H9 (cell line): ENCODE data around the gene SURF1. TPM values are rescaled to one million over a fixed set of nuclear protein-coding genes. Genes with fewer than 3 reads are reported as not detected.

Experiments used
- DNase-seq: peaks from one replicate; pipeline ENCODE4 v3.0.0-alpha.2; 2017
- H2AFZ ChIP-seq: one replicate; pipeline ENCODE4 v1.6.1; 2013; ENCODE audit warnings: mild to moderate bottlenecking, low read length, control low read depth, moderate library complexity
- H2AK5ac ChIP-seq: 2 replicates; pipeline ENCODE4 v1.6.1; 2013; ENCODE audit warnings: low read length, control low read depth, mixed read lengths; ENCODE audit not compliant: insufficient read length
- H2BK120ac ChIP-seq: one replicate; pipeline ENCODE4 v1.6.1; 2013; ENCODE audit warnings: low read depth, mild to moderate bottlenecking, low read length, control low read depth, inconsistent platforms; ENCODE audit not compliant: poor library complexity, severe bottlenecking
- H2BK12ac ChIP-seq: 2 replicates; pipeline ENCODE4 v1.6.1; 2013; ENCODE audit warnings: low read length, control low read depth, mixed read lengths, low read depth; ENCODE audit not compliant: insufficient read length
- H2BK15ac ChIP-seq: 2 replicates; pipeline ENCODE4 v1.6.1; 2013; ENCODE audit warnings: low read depth, low read length, control low read depth
- H2BK20ac ChIP-seq: one replicate; pipeline ENCODE4 v1.6.1; 2013; ENCODE audit warnings: low read depth, mild to moderate bottlenecking, low read length, control low read depth, inconsistent platforms; ENCODE audit not compliant: poor library complexity, severe bottlenecking
- H2BK5ac ChIP-seq: 2 replicates; pipeline ENCODE4 v1.6.1; 2013; ENCODE audit warnings: low read length, control low read depth, mixed read lengths; ENCODE audit not compliant: insufficient read length
- H3K14ac ChIP-seq: 2 replicates; pipeline ENCODE4 v1.6.1; 2013; ENCODE audit warnings: low read length, control low read depth; ENCODE audit not compliant: insufficient read depth
- H3K18ac ChIP-seq: 2 replicates; pipeline ENCODE4 v1.6.1; 2013; ENCODE audit warnings: low read depth, mild to moderate bottlenecking, mixed read lengths, low read length, control low read depth; ENCODE audit not compliant: insufficient read length
- H3K23ac ChIP-seq: 2 replicates; pipeline ENCODE4 v1.6.1; 2013; ENCODE audit warnings: low read length, control low read depth, mixed read lengths, low read depth; ENCODE audit not compliant: insufficient read length
- H3K23me2 ChIP-seq: 2 replicates; pipeline ENCODE4 v1.6.1; 2013; ENCODE audit warnings: low read depth, mild to moderate bottlenecking, mixed read lengths, low read length, control low read depth; ENCODE audit not compliant: insufficient read length, poor library complexity, severe bottlenecking
- H3K27ac ChIP-seq: 2 replicates; pipeline ENCODE4 v1.5.1; 2013; ENCODE audit warnings: low read length, control low read depth, mixed read lengths, low read depth; ENCODE audit not compliant: insufficient read length
- H3K27me3 ChIP-seq: 2 replicates; pipeline ENCODE4 v1.6.1; 2013; ENCODE audit warnings: low read length, control low read depth, inconsistent platforms; ENCODE audit not compliant: insufficient read depth
- H3K4ac ChIP-seq: 2 replicates; pipeline ENCODE4 v1.6.1; 2013; ENCODE audit warnings: low read depth, mild to moderate bottlenecking, control low read depth, inconsistent platforms, low read length, moderate library complexity
- H3K4me1 ChIP-seq: 2 replicates; pipeline ENCODE4 v1.6.1; 2013; ENCODE audit warnings: low read length, control low read depth, inconsistent platforms; ENCODE audit not compliant: insufficient read depth
- H3K4me2 ChIP-seq: 2 replicates; pipeline ENCODE4 v1.6.1; 2013; ENCODE audit warnings: low read length, control low read depth, mixed read lengths; ENCODE audit not compliant: insufficient read length, insufficient read depth
- H3K56ac ChIP-seq: 2 replicates; pipeline ENCODE4 v1.6.1; 2013; ENCODE audit warnings: low read depth, mild to moderate bottlenecking, mixed read lengths, low read length, control low read depth; ENCODE audit not compliant: insufficient read length
- H3K79me1 ChIP-seq: 2 replicates; pipeline ENCODE4 v1.6.1; 2013; ENCODE audit warnings: low read depth, mild to moderate bottlenecking, moderate library complexity, low read length, control low read depth, inconsistent platforms; ENCODE audit not compliant: insufficient read depth, poor library complexity, severe bottlenecking
- H3K79me2 ChIP-seq: 2 replicates; pipeline ENCODE4 v1.6.1; 2013; ENCODE audit warnings: low read length, control low read depth, inconsistent platforms; ENCODE audit not compliant: insufficient read depth
- H3K9ac ChIP-seq: 2 replicates; pipeline ENCODE4 v1.6.1; 2013; ENCODE audit warnings: low read length, control low read depth, mixed read lengths; ENCODE audit not compliant: insufficient read length; ENCODE audit errors: extremely low read depth
- H3K9me3 ChIP-seq: one replicate; pipeline ENCODE4 v1.6.1; 2013; ENCODE audit warnings: low read depth, low read length, inconsistent platforms; ENCODE audit not compliant: control insufficient read depth
- H3T11ph ChIP-seq: one replicate; pipeline ENCODE4 v1.6.1; 2013; ENCODE audit warnings: mild to moderate bottlenecking, low read length, control low read depth, inconsistent platforms
- H4K20me1 ChIP-seq: one replicate; pipeline ENCODE4 v1.6.1; 2013; ENCODE audit not compliant: control insufficient read depth, insufficient read length, insufficient read depth
- H4K5ac ChIP-seq: 2 replicates; pipeline ENCODE4 v1.6.1; 2013; ENCODE audit warnings: low read depth, mild to moderate bottlenecking, mixed read lengths, low read length, control low read depth; ENCODE audit not compliant: insufficient read length
- H4K8ac ChIP-seq: replicated peaks from 2 replicates; pipeline ENCODE4 v1.6.1; 2013; ENCODE audit warnings: low read length, control low read depth, mixed read lengths, low read depth; ENCODE audit not compliant: insufficient read length
- H4K91ac ChIP-seq: 2 replicates; pipeline ENCODE4 v1.6.1; 2013; ENCODE audit warnings: low read depth, mild to moderate bottlenecking, moderate library complexity, mixed read lengths, low read length, control low read depth; ENCODE audit not compliant: insufficient read length
- H3K27ac Mint-ChIP-seq, 3 experiments: 2 replicates in 2 of 3; 3 replicates in 1 of 3; pipeline ENCODE4 v1.8.0; 2020 to 2021; ENCODE audit warnings: mixed read lengths in 3 of 3, mild to moderate bottlenecking in 1 of 3, moderate library complexity in 1 of 3
- H3K27me3 Mint-ChIP-seq: 2 replicates; pipeline ENCODE4 v1.8.0; 2021; ENCODE audit warnings: low read depth, mild to moderate bottlenecking, moderate library complexity, mixed read lengths
- H3K36me3 Mint-ChIP-seq, 3 experiments: 2 replicates in 2 of 3; 3 replicates in 1 of 3; pipeline ENCODE4 v1.8.0; 2020 to 2021; ENCODE audit warnings: low read depth in 3 of 3, mixed read lengths in 3 of 3; ENCODE audit not compliant: insufficient read depth in 1 of 3
- H3K4me1 Mint-ChIP-seq, 2 experiments: 2 replicates each; pipeline ENCODE4 v1.8.0; 2020; ENCODE audit warnings: mixed read lengths in 2 of 2
- H3K4me3 Mint-ChIP-seq, 2 experiments: 2 replicates in 1 of 2; 3 replicates in 1 of 2; pipeline ENCODE4 v1.8.0; 2020 to 2021; ENCODE audit warnings: mild to moderate bottlenecking in 2 of 2, mixed read lengths in 2 of 2, moderate library complexity in 1 of 2
- H3K9me3 Mint-ChIP-seq, 2 experiments: 2 replicates in 1 of 2; 3 replicates in 1 of 2; pipeline ENCODE4 v1.8.0; 2020; ENCODE audit warnings: mild to moderate bottlenecking in 2 of 2, mixed read lengths in 2 of 2, moderate library complexity in 1 of 2
- WGBS: extraction: QIAGEN DNeasy Blood & Tissue Kit; methylation state at CpG from one replicate; pipeline ENCODE4 v1.1.7; 2013; ENCODE audit warnings: missing lambda C conversion rate, low lambda C conversion rate, mixed read lengths; ENCODE audit not compliant: insufficient read length; ENCODE audit errors: extremely low coverage; 5-methylcytosine and 5-hydroxymethylcytosine counted together
- total RNA-seq: library from RNA; stranded (reverse); gene quantifications from 2 replicates; pipeline ENCODE4 v1.2.1, GENCODE V29; 2021
- TF ChIP-seq, protein P1 (sequence below): fragments of 200-600 bp; sonication (generic); conservative IDR thresholded peaks from 3 replicates; pipeline ENCODE4 v1.8.0; 2021; ENCODE audit warnings: antibody characterized with exemption, mild to moderate bottlenecking

SURF1 gene
- total RNA-seq, 1 experiment from 2014 or later = 43.3 TPM

DNA sequence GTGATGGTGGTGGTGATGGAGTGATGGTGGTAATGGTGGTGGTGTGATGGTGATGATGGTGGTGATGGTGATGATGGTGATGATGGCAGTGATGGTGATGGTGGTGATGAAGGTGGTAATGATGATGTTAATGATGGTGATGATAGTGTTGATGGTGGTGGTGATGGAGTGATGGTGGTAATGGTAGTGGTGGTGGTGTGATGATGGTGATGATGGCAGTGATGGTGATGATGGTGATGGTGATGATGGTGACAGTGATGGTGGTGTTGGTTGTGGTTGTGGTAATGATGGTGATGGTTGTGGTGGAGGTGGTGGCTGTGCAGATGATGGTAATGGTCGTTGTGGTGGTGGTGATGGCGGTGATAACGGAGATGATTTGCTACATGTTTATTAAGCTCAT lies 27.2 kb upstream of the SURF1 start:
- H3K9me3 ChIP-seq = no peaks in the 10 kb centered on the region
- H3K4me1 ChIP-seq = no peaks in the 10 kb centered on the region
- H3K79me2 ChIP-seq = no peaks in the 10 kb centered on the region
- H3K4me2 ChIP-seq = no peak overlapping the region
- Mint-ChIP-seq H3K27me3 (peaks cover 17% of the 10 kb centered on the region), H3K4me3 (no peak overlapping the region), H3K27ac (no peak overlapping the region), H3K4me1 (no peaks in the 10 kb centered on the region), H3K36me3 (no peaks in the 10 kb centered on the region), H3K9me3 (no peaks in the 10 kb centered on the region)
- no peak overlapping the region for H3K27ac ChIP-seq
- H3K18ac ChIP-seq = no peak overlapping the region
- H3T11ph ChIP-seq = no peak overlapping the region
- H2AFZ ChIP-seq = no peak overlapping the region
- H2BK120ac ChIP-seq = no peak overlapping the region
- no peak overlapping the region for H2AK5ac ChIP-seq
- no peak overlapping the region for H4K91ac ChIP-seq
- no peak overlapping the region for H3K56ac ChIP-seq
- no peak overlapping the region for H4K8ac ChIP-seq
- no peak for DNase-seq
- H3K4ac ChIP-seq = no peak overlapping the region
- H2BK12ac ChIP-seq = no peak overlapping the region
- H4K5ac ChIP-seq = no peak overlapping the region
- no CpG with 5 or more reads among the region's 3 CpGs for WGBS
- no peak overlapping the region for H2BK15ac ChIP-seq
- H2BK5ac ChIP-seq = no peak overlapping the region
- H3K9ac ChIP-seq = no peak overlapping the region
- H3K14ac ChIP-seq = no peak overlapping the region
- peaks cover 3% of the 10 kb centered on the region for H4K20me1 ChIP-seq
- TF ChIP-seq, protein P1, sequence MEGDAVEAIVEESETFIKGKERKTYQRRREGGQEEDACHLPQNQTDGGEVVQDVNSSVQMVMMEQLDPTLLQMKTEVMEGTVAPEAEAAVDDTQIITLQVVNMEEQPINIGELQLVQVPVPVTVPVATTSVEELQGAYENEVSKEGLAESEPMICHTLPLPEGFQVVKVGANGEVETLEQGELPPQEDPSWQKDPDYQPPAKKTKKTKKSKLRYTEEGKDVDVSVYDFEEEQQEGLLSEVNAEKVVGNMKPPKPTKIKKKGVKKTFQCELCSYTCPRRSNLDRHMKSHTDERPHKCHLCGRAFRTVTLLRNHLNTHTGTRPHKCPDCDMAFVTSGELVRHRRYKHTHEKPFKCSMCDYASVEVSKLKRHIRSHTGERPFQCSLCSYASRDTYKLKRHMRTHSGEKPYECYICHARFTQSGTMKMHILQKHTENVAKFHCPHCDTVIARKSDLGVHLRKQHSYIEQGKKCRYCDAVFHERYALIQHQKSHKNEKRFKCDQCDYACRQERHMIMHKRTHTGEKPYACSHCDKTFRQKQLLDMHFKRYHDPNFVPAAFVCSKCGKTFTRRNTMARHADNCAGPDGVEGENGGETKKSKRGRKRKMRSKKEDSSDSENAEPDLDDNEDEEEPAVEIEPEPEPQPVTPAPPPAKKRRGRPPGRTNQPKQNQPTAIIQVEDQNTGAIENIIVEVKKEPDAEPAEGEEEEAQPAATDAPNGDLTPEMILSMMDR = no peak
- no peaks in the 10 kb centered on the region for H3K23me2 ChIP-seq
- no peaks in the 10 kb centered on the region for H3K79me1 ChIP-seq
- no peaks in the 10 kb centered on the region for H3K27me3 ChIP-seq
- H3K23ac ChIP-seq = no peak overlapping the region
- H2BK20ac ChIP-seq = no peak overlapping the region
